Measurements from ENCODE around the gene VGLL2.

The VGLL2 gene

DNA sequence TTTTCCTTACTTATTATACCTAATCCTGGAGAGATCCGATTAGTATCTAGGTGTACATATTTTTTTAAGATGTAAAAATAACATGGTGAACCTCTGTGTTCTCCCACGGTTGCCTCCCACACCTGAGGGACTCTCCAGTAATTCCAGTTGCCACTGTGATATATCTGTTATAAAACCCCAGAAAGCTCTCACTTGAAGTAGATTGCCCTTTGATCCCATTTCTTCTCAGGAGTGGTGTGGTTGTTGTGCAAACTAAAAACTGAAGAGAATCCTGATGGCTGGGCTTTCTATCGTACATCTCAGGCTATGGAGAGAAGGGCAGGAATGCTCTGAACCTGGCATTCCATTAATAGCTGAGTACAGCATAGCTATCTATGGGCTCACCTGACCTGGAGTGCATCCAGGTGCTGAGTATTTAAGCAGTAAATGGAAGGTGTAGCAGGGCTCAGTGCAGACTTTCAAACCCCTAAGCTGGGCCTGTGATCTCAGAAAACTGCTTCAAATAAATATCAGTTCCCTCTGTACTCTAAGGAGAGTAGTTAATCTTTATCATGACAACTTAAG lies 41.0 kb downstream of the VGLL2 start:
- TF ChIP-seq EZH2 (IDR thresholded peaks at IDR 0.05; ENCODE audit: borderline replicate concordance, low read length) (no peak), CTCF (IDR thresholded peaks at IDR 0.05; ENCODE audit: low read length) (no peak)
- H3K27me3 ChIP-seq (ENCODE audit: insufficient read depth, low read length) = no peaks in the 10 kb centered on the region

DNA sequence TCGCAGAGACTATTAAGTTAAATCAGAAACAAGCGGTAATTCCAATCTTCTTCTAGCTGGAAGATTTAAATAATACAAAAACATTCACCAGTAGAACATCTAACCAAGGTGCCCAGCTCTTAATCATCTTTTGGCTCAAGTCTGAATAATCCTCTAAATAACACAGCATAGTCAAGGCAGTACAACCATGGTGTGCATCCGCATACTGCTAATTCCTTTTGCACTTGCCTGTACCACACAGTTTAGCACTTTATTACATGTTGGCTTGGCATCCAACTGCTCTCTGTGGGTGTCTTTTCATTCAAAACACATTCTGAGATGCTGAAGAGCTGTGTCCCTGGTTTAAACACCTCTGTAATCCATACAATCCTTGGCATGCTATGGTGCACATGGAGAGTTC lies 42.3 kb downstream of the VGLL2 start:
- Histone ChIP-seq H3F3A (ENCODE audit: insufficient read depth, low read length) (no peaks in the 10 kb centered on the region), H3K36me3 (ENCODE audit: insufficient read depth, low read length) (no peaks in the 10 kb centered on the region), H3K79me2 (ENCODE audit: insufficient read depth, low read length) (no peaks in the 10 kb centered on the region), H3K9me2 (ENCODE audit: low read depth, low read length) (no peaks in the 10 kb centered on the region), H2AFZ (ENCODE audit: low read length) (no peak overlapping the region), H3K9me3 (ENCODE audit: low read length) (no peaks in the 10 kb centered on the region), H3K27ac (ENCODE audit: low read depth, low read length, poor library complexity, severe bottlenecking) (no peak overlapping the region), H3K4me3 (ENCODE audit: low read depth, low read length, poor library complexity, severe bottlenecking) (no peak overlapping the region), H3K9ac (ENCODE audit: low read length) (no peak overlapping the region), H3K27me3 (ENCODE audit: insufficient read depth, low read length) (no peaks in the 10 kb centered on the region), H3K4me2 (ENCODE audit: low read length) (no peak overlapping the region), H3K4me1 (ENCODE audit: insufficient read depth, low read length, severe bottlenecking) (no peaks in the 10 kb centered on the region), H4K20me1 (ENCODE audit: insufficient read depth, low read length) (no peaks in the 10 kb centered on the region)
- TF ChIP-seq EZH2 (IDR thresholded peaks at IDR 0.05; ENCODE audit: borderline replicate concordance, low read length) (no peak), CTCF (IDR thresholded peaks at IDR 0.05; ENCODE audit: low read length) (no peak)

More for the DNA sequence above, 41.0 kb downstream of the VGLL2 start:
- Histone ChIP-seq H3K4me1 (ENCODE audit: insufficient read depth, low read length, severe bottlenecking) (no peaks in the 10 kb centered on the region), H3K27ac (ENCODE audit: low read depth, low read length, poor library complexity, severe bottlenecking) (no peak overlapping the region), H3K4me2 (ENCODE audit: low read length) (no peak overlapping the region), H3K36me3 (ENCODE audit: insufficient read depth, low read length) (no peaks in the 10 kb centered on the region), H3K4me3 (ENCODE audit: low read depth, low read length, poor library complexity, severe bottlenecking) (no peak overlapping the region), H4K20me1 (ENCODE audit: insufficient read depth, low read length) (no peaks in the 10 kb centered on the region), H3K9me3 (ENCODE audit: low read length) (no peaks in the 10 kb centered on the region), H3K9me2 (ENCODE audit: low read depth, low read length) (no peaks in the 10 kb centered on the region), H2AFZ (ENCODE audit: low read length) (no peak overlapping the region), H3K9ac (ENCODE audit: low read length) (no peak overlapping the region), H3F3A (ENCODE audit: insufficient read depth, low read length) (no peaks in the 10 kb centered on the region), H3K79me2 (ENCODE audit: insufficient read depth, low read length) (no peaks in the 10 kb centered on the region)

GRCh38 chr6:117309069-117309468 lies 43.7 kb downstream of the VGLL2 start:
- no peak overlapping the region for H3K27ac ChIP-seq (ENCODE audit: low read depth, low read length, poor library complexity, severe bottlenecking)
- H3K9me3 ChIP-seq (ENCODE audit: low read length) = no peaks in the 10 kb centered on the region
- no peaks in the 10 kb centered on the region for H3K36me3 ChIP-seq (ENCODE audit: insufficient read depth, low read length)
- H3F3A ChIP-seq (ENCODE audit: insufficient read depth, low read length) = no peaks in the 10 kb centered on the region
- H3K79me2 ChIP-seq (ENCODE audit: insufficient read depth, low read length) = no peaks in the 10 kb centered on the region
- H3K4me2 ChIP-seq (ENCODE audit: low read length) = no peak overlapping the region
- no peaks in the 10 kb centered on the region for H3K4me1 ChIP-seq (ENCODE audit: insufficient read depth, low read length, severe bottlenecking)
- H3K9me2 ChIP-seq (ENCODE audit: low read depth, low read length) = no peaks in the 10 kb centered on the region
- no peak overlapping the region for H2AFZ ChIP-seq (ENCODE audit: low read length)
- TF ChIP-seq EZH2 (IDR thresholded peaks at IDR 0.05; ENCODE audit: borderline replicate concordance, low read length) = no peak
- no peak for TF ChIP-seq CTCF (IDR thresholded peaks at IDR 0.05; ENCODE audit: low read length)
- no peak overlapping the region for H3K4me3 ChIP-seq (ENCODE audit: low read depth, low read length, poor library complexity, severe bottlenecking)
- H3K27me3 ChIP-seq (ENCODE audit: insufficient read depth, low read length) = no peaks in the 10 kb centered on the region
- H3K9ac ChIP-seq (ENCODE audit: low read length) = no peak overlapping the region
- H4K20me1 ChIP-seq (ENCODE audit: insufficient read depth, low read length) = no peaks in the 10 kb centered on the region
